Myocyte (in vitro differentiated cells): Measurements from ENCODE around the gene NR6A1. TPM values are rescaled to one million over a fixed set of nuclear protein-coding genes. Genes with fewer than 3 reads are reported as not detected.
A peak's percentile ranks its signal among the peaks of the same experiment; 100 is the strongest.

ENCODE experiments used
- DNase-seq: peaks from one replicate; pipeline ENCODE4 v3.0.0-alpha.2; 2012; ENCODE audit warnings: low read depth
- microRNA-seq: library from miRNA; unstranded; fragments of <30 nt; microRNA quantifications from one replicate; pipeline ENCODE4, GENCODE V29; 2016
- total RNA-seq: library from RNA; depleted of rRNA; stranded (reverse); fragments of >200 nt; gene quantifications from 2 replicates; pipeline ENCODE4 v1.2.3, GENCODE V29; 2014

NR6A1 gene
- total RNA-seq, 1 donor from 2014 or later = 2.1 TPM

DNA sequence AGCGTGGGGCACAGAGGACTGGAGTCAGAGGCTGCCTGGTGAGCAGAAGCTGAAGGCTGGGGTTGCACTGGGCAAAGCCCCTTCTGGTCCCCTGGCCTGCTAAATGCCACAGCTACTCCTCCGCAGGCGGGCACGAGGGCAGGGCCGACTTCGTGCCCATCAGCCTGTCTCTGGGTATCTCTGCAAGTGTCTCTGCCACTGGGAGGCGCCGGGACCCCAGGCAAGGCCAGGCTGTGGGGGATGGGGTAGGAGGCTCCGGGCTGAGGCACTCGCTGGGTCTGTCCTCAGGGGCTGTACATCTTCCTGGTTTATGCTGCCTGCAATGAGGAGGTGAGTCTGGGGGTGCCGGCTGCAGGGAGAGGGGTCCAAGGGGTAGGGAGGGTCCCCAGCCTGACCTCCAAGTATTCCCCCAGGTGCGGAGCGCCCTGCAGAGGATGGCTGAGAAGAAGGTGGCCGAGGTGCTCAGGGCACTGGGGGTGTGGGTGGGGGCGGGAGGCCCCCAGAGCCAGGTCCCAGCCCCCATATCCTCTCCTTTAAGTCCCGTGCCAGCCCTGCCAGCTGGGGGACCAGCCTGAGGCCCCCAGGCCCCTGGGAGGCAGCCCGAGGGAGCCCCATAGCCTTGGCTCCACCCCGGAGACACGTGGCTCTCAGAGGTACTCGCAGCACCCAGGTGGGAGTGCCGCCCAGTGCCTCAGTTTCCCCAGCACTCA is 295.8 kb downstream of the NR6A1 start:
- DNase-seq = no peak

DNA sequence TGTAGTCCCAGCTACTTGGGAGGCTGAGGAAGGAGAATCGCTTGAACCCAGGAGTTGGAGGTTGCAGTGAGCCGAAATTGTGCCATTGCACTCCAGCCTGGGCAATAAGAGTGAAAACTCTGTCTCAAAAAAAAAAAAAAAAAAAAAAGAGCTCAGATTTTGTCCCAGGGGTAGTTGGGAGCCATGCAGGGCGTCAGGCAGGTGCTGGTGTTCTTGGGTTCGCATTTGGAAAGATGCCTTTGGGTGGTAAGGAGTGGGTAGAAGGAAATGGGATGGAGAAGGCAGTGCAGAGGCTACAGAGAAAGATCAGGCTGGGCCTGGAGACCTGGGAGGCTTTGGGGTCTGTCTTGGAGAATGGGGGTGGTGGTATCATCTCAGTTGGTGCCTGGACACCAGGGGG is 297.0 kb downstream of the NR6A1 start:
- no peak for DNase-seq

DNA sequence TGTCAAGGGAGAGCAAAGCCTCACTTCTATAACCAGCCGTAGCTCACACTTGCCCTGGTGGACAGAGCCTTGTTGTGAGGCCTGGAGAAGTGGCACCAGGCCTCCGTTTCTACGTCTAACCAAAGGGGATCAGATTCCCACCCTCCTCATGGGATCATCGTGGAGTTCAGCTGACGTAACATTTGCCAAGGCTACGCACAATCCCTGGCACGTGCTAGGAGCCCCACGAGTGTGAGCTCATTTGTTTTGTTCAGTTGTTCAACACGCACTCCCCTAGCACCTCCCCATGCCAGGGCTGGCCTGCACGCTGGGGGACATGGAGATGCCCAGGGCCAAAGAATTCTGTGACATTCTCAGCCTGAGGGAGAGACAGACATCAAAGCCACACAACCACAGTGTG is 297.8 kb downstream of the NR6A1 start:
- DNase-seq = peak; percentile 33

DNA sequence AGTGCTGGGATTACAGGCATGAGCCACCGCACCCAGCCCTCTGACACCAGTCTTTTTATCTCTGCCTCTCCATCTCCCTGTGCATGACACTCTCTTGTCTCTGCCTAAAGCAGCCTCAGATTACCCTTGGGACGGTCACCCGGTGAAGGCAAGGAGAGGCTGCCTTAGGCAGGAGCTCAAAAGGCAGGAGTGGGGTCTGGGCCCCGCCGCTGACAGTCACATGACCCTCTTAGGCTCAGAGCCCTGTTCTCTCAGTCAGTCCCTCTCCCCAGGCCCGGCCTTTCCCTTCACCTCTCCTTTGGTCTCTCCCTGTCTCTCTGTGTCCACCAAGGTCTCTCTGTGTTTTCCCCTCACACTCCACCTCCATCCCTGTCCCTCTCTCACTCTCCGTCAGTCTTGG is 298.3 kb downstream of the NR6A1 start:
- no peak for DNase-seq

DNA sequence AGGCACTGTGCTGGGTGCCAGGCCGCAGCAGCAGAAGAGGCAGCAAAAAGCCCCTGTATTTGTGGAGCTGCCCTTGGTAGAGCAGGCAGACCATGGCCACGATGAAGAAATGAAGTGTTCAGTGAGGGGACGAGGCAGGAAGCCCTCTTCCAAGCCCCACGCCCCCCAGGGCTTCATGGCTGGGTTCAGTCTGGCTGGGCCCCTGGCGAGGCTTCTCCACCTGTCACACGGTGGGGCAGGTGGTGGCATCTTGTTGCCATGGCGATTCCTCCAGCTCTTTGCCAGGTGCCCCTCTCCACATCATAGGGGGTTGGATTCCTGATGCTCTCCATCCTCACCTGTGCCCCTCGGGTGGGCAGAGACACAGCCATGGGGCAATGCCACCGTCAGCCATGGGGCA is 299.4 kb downstream of the NR6A1 start:
- DNase-seq = no peak

DNA sequence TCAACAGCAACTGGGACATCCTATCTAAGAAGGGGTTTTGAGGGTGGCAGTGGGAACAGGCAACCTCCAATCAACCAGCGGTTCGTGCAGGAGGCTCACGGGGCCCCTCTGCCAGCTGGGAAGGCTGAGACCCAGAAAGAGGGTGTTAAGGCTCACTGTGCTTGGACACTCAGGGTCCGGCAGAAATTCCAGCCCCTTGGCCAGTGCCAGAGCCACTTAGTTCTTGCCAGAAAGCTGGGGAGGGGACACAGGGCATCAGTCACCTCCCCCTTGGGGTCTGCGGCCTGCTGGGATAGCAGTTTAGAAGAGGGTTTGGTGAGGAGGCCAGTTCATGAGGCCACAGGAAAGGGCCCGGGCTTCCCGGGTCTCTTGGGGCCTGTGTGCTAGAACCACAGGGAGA is 300.4 kb downstream of the NR6A1 start:
- DNase-seq = no peak

DNA sequence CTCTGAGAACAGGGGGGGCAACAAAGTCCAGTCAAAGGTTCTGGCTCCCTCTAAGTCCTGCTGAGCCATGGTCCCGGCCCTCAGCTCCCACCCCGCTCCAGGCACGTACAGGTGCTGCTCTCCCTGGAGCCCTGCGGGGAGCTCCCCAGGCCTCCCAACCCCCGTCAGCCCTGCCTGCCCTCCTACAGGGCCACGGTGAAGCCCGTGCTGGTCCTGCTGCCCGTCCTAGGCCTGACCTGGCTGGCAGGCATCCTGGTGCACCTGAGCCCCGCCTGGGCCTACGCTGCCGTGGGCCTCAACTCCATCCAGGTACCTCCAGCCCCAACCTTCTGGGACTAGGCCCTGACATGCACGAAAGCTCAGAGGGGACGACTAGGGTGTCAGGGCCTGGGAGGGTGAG is 300.8 kb downstream of the NR6A1 start:
- DNase-seq = no peak

DNA sequence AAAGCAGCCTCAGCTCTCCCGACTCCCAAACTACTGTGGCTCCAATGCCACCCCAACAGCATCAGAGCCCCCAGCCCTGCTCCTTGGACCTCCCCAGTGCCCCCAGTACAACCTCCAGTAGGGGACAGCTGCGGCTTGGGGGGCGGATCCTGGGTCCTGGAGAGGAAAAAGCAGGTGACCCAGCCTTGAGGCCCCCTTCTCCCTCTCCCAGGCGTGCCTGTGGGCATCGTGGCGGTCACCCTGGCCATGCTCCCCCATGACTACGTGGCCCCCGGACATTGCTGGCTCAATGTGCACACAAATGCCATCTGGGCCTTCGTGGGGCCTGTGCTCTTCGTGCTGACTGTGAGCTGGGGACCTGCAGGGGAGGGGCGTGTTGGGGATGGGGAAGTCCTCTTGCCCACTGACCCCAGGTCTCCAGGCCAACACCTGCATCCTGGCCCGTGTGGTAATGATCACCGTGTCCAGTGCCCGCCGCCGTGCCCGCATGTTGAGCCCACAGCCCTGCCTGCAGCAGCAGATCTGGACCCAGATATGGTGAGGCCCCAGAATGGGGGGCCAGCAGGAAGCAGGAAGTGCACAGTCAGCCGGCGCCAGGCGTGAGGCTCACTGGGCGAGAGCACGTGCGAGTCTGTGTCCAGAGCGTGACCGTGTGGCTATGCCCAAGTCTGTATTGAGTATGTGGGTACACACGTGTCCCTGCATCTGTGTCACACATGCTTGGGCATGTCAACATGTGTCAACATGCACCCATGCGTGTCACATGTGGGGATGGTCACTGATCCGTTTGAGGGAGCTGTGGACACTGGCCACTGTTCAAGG is 301.9 kb downstream of the NR6A1 start:
- DNase-seq = no peak

DNA sequence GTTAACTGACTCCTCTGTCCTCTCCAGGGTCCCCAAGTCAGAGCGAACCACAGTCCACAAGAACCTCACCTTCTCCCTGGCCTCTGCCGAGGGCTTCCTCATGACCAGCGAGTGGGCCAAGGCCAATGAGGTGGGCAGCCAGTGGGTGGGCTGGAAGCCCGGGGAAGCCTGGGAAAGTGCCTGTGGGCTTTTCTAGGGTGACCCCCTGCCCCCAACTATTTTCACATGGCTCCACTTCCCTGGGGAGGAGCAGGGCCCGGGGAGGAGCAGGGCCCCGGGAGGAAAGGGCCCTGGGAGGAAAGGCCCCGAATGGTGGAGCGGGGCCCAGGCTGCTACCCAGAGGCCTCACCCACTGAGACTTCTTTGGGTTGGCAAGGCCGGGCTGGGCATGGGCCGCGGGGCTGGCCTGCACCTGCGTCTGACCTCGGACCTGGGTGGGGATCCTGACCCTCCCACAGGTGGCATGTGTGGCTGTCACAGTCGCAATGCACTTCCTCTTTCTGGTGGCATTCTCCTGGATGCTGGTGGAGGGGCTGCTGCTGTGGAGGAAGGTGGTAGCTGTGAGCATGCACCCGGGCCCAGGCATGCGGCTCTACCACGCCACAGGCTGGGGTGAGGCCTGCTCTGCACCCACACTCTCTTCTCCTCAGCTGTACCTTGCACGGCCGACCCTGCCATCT is 302.9 kb downstream of the NR6A1 start:
- no peak for DNase-seq

DNA sequence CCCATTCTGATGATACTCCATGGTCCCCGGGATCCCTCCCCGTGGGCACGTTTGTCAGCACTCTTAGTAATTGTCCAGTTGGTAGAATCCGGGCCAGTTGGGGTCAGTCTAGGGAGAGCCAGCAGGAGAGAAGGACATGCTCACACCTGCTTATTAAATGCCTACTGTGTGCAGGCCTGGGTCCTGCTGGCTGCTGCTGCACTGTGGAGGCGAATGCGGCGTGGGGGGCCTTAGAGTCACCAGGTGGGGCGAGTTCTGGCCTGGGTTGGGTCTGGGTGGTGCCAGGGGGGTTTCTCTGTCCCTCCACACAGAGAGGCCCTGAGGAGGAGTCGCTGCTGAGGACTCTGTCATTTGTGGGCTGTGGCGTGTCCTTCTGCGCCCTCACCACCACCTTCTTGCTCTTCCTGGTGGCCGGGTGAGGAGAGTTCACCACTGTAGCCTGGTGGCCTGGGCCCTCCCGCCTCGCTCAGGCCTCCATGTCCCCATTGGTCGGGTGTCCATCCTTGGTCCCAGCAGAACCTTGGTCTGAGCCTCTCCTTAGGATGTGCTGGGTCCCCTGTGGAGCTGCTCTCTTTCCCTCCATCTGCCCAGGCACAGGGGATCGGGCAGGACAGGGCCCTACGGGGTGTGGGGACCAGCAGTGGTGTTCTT is 303.6 kb downstream of the NR6A1 start:
- DNase-seq = no peak

Small RNA genes within 50 kb of the gene (microRNA-seq; reads per million reads assigned to microRNA genes)
- gene MIR181A2 (723 reads per million, percentile 76 among the genes with 10 or more reads in this experiment), gene MIR181B2 (2,251 reads per million, percentile 88 among the genes with 10 or more reads in this experiment)

Other genes with a start within 250 kb of the NR6A1 start
- 253 and 530 TPM in 2 replicates for gene OLFML2A, start 5.8 kb upstream of the NR6A1 start, total RNA-seq
- gene WDR38, start 82.1 kb upstream of the NR6A1 start, total RNA-seq = 0.16 TPM in 1 of 2 replicates, not detected in the other
- gene RPL35, start 90.6 kb upstream of the NR6A1 start, total RNA-seq = 1,729 and 2,407 TPM in 2 replicates
- 31.7 and 32.2 TPM in 2 replicates for gene ARPC5L, start 90.8 kb upstream of the NR6A1 start, total RNA-seq
- gene GOLGA1, start 169.8 kb upstream of the NR6A1 start, total RNA-seq = 15.3 and 17.3 TPM in 2 replicates